Measurements from ENCODE around the gene CFAP77.

CFAP77 gene

DNA sequence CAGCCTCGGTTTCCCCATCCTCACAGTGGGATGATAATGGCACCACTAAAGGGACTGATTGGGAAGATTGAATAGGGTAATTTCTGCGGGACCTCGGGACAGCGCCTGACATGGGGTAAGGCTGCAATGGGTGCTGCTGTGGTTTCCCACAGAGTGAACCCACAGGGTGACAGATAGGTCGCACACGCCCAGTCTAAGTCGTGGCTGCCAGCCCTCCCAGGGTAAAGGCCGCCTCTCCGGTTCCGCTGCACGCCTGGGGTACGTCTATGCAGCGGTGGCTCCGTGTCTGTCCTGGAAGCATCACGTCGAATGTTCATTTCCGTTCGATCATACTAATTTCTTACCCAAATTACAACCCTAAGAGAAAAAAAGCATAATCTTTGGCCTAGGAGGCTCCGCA lies 631 bp downstream of the CFAP77 start:
- no peak for DNase-seq

DNA sequence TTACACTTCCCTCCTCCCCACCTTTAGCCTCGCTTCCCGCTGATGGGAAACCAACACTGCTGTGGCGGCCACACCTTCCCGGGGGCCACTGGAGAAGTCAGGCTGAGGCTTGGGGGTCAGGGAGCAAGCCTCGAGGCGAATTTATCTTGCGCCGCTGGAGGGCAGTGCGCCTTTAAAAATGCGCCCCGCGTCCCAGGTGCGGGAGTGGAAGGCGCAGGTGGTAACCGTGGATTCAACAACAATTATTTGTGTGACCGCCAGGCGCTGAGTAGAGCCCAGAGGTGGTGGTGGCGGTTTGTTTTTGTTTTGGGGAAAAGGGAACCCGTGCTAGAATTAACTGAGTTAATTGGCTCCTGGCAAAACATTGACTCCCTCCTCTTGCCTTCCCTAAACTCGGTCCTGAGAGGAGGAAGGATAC lies 1.1 kb downstream of the CFAP77 start:
- peak; percentile 66 for DNase-seq

DNA sequence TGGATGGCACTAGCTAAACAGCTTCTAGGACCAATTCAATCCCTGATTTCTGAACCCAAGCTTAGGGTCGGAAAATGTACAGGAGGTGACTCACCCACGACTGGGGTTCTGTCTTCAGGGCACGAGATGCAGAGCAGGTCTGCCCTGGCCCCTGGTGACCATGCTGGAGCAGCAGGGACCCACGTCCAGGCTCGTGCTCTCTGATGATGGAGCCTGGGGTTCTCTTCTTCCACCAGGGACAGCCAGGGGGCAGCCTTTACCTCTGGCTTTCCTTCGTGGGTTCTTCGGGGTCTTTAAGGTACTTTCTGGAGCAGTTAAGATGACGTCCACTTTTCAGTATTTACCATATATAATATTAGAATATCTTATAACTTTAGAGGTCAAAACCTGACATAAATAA lies 2.1 kb downstream of the CFAP77 start:
- DNase-seq: no peak

DNA sequence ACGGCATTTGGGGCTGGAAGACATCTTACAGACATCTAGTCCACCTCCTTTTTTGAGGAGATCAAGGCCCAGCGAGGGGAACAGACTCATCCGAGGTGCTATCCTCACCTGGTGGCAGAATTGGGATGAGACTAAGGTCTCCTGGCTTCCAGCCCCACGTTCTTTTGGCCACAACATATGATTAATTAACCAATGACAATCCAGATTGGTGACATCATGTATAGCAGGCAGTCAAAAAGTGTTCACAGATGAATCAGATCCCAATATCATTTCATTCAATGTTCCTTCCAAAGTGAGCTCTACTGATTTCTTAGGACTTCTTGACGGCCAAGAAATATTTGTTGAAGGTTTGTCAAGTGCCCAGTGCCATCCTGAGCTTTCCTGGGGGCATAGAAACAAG lies 3.9 kb downstream of the CFAP77 start:
- no peak for DNase-seq

DNA sequence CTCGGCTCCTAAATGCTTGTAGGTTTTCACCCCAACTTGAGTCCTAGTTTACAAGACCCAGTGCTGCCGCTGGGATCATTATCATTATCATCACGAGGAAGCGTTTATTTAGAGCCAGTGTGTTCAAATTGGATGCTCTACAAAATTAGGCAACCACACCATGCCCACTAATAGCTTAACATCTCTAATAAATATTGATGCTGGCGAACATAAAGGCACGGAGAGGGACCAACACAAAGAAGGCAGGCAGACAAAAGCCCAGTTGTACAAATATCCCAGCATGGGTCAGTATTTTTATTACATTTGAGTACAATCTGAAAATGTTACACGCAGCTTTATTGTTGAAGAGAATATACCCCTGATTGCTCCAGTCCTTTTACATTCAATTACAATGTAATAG lies 4.7 kb downstream of the CFAP77 start:
- DNase-seq: no peak

DNA sequence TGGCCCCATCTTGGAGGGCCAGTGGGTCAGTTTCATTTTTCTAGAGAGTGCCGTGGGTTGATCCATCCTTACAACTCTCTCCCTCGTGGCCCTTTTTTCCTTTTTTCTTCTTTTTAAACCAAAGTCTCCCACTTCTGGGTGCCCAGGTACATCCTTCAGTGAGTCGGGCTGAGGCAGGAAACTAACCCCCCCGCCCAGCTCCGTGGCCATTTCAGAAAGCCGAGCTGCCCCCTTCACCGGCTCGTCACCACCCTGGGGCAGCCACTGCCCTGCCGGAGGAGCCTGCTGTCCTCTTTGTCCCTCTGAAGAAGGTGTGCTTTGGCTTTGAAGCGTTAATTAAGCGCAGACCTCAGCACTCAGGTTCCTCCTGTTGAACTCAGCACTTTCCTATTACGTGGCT lies 5.2 kb downstream of the CFAP77 start:
- DNase-seq: no peak

DNA sequence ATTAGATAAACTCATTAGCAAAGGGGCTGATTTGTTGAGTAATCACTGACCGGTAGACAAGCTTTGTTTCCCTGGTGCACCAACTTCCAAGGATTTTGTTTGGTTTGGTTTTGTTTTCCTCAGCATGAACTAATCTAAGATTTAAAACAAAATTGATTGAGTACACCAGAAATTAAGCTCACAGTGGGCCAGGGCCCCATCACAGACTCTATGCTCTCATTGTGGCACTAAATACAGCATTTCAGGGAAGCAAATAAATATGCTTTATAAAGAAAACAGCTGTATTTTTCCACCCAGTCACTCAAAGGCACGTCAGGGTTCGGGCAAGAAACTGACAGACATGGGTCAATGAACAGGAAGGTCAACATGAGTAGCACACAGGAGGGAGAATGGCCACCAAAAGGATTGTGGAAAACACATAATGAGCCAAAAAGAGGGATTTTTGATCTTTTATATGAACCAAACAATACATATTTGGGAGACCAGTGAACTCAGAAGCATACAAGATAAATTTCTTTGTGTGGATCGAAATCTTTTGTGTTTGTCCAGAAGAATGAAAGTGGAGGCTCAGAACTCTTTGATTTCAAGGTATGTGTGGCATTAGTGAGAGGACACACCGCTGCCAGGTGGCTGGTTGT lies 8.8 kb downstream of the CFAP77 start:
- DNase-seq: no peak

DNA sequence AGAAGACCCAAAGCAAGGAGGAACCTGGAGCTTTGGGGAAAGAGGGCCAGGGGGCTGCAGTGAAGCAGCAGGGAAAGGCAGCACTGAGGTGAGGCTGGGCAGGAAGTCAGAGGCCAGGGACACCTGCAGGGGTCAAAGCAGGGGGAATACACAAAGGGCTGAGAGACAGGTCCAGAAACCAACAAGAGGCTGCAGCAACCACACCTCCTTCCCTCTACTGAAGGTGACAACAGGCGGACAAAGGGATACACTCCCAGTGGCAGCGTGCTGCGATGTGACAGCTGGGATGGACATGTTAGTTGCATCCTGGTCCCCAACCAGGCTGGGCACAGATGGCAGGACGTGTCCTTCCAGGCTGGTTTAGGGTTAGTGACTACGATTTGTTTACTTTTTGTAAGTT lies 12.6 kb downstream of the CFAP77 start:
- no peak for DNase-seq

DNA sequence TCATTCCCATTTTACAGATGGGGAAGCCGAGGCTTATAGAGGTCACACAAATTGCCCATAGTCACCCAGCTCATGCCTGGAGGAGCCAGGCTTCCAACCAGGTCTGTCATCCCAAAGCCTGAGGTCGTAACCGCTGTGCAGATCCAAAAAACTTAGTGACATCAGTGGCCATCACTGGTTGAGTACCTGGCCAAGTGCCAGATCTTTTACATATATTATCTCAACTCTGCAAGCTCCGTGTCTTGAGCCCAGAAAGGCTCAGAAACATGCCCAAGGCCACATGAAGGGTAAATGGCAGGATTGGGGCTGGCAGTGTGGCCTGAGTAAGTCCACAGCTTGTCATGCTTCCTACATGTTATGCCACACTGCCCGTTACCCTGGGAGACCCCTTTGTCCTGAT lies 13.5 kb downstream of the CFAP77 start:
- DNase-seq: no peak

DNA sequence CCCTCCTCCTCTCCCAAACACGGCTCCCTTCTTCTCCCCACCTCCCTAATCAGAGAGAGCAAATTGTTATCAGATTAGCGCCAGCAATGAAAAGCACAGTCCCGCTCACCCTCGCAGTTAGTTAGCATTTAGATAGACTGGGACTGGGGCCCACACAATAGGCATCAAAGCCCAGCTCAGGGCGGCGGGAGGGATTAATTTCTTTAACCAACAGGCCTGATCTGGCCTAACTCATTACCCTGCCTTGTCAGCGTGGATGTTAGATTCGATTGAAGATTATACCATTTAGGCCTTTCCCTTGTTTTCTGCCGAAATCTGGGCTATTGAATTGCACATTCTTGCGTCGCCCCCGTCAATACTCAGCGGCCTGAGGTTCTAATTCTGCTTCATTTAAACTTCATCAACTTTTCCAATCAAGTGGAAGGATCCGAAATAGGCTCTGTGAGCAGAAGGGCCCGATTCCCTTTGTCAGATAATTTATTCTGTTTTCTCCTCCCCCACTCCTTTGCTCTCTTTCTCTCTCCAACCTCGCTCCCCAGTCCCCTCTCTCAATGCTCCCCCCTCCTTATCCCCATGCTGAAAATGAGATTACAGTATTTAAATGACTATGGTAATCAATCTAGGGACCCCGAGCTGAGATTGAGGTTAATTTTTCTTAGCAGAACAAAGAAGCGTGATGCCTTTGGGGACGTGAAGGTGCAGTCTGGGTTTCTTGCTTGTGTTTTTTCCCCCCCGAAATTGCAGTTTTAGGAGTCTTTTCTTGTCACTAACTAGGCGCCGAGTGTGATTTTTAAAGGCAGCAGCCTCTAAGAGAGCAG lies 15.1 kb downstream of the CFAP77 start:
- no peak for DNase-seq

DNA sequence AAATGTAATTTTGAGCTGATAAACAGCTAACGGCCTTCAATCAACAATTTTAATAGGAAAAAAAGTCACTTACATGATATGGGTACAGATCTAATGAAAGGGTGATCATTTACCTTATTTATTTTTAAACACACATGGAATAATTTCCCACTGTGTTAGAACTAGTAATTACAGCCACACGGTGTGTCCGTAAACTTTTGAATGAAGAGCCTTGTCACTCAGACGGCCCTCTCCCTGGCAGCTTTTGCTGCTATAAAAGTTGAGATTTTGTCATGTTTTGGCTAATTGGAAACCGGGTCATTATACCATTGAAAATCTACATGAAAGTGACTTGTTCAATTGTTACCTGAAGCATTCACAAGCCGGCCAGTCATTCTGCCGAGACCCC lies 15.7 kb downstream of the CFAP77 start:
- no peak for DNase-seq

DNA sequence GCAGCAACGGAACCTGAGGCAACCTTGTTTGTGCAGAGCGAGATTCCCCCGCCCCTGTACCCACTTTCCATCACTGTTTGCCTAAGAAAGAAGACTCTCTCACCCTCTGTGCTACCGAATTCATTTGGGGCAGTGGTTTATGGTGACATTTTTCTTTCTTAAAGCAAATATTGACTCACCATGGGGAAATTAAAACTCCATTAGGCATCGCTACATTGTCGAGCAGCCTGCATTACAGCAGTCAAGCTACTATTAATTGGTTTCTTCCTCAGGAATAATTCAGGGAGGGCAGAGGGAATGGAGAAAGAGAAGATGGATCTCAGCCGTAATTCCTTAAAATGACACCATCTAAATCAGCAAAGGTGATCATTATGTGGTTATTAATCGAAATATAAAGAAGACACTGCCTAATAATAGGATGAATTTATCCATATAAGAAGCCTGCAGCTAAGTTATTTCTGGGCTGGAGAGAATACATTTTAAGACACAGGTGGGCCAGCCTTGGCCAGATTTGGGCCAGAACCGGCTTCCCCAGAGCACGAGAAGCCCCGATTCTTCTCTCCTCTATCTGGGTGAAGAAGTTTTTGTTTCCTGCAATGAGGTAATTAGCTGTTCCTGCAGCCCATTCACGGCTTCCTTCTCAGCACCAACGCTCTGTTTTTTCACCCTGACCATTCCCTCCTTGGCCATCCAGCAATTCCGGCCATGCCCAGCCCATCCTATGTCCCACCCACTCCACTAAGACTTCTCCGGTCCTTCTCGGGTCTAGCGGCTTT lies 16.8 kb downstream of the CFAP77 start:
- DNase-seq: no peak

DNA sequence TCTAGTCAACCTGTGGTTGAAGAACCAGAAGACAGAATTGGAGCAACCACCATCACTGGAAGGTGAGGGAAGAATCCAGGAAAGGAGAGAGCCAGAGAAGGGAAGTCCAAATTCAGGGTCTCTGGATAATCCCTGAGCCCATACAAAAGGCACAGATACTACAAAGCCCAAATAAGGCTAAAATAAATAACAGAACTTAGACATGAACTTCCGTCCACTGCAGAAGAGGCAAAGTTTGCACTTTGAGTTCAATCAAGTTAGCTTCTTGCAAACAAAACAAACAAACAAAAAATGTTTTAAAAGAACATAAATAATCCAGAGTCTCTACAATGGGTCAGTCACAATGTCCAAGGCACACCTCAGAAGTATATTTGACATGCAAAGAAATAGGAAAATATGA lies 21.0 kb downstream of the CFAP77 start:
- DNase-seq: no peak

DNA sequence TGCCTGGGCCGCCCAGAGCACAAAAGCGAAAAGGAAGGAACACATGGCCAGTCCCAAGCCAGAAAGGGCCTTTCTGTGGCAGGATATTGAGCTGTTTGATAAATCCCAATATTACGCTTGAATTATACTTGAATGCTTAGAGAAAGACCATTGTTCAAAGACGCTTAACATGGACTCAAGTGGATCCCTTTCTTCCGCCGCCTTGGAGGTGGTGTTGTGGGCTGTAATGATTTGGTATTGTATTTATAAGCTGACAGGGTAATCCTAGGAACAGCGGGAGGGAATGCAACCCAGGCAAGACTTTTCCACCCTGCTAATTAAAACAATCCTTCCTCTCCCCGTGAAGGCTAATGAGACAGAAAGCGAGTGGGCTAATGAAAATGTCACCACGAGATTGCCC lies 24.9 kb downstream of the CFAP77 start:
- no peak for DNase-seq

DNA sequence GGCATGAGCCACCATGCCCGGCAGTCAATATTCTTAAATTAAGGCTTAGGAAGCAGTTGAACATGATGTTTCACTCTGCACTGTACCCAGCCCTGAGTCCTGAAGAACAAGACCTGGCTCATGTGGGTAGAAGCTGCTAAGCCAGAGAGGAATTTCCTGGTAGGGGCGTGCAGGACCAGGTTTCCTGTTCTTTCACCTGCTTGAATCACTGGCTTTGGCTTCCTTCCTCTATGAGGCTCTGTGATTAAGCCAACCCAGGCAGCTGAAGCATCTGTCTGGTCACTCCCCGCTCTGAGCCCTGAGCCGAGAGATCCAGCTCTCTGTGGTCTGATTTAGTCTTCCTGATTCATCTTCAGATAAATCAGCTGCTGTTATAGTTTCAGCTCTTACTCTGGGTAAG lies 29.1 kb downstream of the CFAP77 start:
- no peak for DNase-seq

DNA sequence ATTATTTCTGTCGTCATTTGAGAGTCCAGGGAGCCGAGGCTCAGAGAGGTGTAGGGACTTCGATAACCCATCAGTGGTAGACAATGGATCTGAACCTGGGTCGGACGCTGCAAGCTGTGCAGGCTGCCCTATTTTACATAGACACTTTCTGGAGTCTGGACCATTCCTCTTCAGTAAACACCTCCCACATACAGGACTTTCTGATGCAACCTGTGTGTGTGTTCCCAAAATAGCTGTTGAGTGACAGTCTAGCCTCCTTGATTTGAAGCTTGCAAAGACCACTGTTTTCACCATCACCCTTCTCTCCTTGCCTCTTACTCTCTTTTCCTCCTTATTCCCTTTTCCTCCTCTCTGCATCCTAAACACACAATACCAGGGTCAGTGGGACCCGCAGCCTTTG lies 30.7 kb downstream of the CFAP77 start:
- DNase-seq: no peak

DNA sequence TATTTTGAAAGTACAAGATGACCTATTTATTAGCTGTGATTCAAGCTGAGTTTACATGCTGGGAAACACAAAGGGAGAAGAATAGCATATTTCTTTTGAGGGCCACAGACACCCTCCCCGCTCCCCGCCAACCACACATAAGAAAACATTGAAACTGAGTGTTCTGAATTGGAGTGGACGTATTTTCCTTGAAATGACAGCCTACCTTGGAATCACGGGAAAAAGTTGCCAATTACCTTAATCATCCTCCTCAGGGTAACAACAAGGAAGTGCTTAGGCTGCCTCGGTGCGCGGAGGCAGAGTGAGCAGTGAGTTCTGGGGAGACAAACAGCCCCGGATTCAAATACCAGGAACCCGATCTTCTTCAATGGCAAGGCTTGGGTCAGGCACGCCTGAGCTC lies 31.4 kb downstream of the CFAP77 start:
- no peak for DNase-seq

DNA sequence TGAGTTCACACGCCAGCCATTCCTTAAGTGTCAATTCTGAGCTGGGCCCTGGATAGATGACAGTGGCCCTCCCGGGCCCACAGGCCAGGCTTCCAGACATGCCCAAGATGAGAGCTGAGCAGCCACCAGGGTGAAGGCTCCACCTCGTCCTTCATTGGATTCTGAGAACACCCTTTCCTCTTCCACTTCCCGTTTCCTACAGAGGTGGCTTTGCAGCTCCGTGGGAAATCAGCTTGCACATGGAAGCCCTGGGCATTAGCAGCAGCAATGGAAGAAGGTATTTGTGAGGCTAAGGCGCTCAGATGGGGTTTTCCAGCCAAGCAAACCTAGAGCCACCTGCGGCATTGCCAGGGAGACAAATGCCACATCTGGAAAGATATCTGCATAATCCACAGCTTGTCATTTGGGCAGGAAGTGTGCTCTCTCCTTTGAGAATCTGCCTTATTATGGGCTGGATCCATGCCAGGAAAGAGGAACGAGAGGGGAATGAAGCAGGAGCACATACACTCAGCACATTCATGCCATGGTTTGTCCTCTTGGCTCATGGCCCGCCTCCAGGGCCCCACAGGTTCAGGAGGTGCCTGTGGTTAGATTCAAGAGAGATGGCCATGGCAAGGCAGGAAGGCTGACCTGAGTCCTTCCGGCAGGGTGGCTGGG lies 34.1 kb downstream of the CFAP77 start:
- DNase-seq: peak; percentile 67

DNA sequence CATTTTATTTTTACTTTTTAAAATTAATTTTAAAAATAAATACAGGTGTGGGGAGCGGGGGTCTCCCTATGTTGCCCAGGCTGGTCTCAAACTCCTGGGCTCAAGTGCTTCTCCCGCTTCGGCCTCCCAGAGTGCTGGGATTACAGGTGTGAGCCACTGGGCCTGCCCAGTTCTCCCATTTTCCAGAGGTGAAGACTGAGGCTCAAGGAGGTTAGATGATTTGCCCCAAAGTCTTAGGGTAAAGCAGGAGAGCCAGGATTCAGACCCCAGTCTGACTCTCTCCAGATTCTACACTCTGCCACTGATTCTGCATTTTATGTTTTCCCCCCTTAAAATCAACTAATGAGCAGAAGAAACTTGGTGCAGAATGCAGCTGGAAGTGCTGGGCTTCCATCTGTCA lies 36.9 kb downstream of the CFAP77 start:
- no peak for DNase-seq

DNA sequence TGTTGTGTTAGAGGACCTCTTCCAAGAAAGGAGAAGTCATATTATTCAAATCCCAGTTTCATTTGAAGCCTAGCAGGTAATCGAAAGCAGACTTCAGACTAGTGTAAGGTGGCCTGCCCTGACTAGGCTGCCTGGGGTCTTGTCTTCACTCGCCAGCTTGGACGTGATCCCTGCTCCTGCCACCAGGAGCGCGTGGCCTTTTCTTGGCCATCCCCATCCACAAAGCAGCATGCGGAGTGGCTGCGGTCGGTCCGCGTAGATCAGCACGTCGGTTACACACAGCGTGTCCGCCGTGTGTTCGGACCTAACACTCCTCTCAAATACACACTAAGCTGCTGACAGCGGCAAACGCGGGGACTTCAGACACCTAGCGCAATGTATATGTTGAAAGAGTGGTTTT lies 37.3 kb downstream of the CFAP77 start:
- no peak for DNase-seq

DNA sequence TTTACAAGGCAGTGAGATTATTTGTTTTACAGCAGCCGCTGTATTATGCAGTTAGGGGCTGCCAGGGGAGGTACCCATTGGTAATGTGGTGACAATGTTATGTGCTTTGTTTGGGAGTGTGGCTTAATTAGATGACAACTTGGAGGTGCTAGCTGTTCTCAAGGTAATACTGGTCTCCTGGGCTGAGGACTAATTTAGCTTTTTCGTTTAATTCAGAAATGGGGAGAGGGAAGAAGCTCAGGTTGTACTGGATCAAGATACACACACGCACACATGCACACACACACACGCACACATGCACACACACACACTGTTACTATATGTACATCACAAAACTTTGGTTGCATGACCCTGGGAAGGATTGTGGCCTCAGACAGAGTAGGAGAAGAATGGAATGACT lies 37.9 kb downstream of the CFAP77 start:
- no peak for DNase-seq

DNA sequence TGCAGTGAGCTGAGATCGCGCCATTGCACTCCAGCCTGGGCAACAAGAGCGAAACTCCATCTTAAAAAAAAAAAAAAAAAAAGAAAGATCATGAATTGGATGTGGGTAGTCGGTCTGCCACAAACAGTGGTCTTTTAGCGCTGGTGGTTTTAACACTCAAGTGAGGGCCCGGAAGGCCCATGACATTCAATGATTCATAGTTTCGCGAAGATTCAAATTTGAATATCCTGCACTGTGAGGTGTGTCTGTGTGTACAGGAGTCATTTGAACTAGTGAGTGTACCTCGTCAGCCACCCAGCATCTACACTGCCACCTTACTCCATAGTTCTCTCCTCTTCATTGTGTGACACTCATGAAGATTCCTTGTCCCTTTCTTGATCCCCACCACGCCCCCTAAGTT lies 41.3 kb downstream of the CFAP77 start:
- DNase-seq: no peak

DNA sequence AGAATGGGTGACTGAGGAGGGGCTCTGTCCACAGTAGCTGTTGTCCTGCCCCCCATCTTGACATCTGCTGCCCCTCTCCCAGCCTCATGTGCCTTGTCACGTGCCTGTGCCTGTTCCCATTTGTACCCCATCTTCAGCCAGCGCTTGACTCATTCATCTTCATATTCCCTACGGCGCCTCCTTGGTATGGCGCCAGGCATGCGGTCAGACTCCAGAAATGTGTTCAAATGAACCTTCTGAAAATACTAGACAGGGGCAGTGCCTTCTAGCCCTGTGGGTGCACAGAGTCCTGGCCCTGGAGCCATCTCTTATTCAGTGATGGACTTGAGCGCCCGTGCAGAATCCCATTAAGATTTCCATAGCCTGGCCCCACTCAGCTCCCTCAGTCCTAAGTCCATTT lies 46.2 kb downstream of the CFAP77 start:
- DNase-seq: peak; percentile 84

Data from DMS79 (cell line).